H9 (cell line): ENCODE data around the gene LHFPL5. TPM values are rescaled to one million over a fixed set of nuclear protein-coding genes. Genes with fewer than 3 reads are reported as not detected.

Experiments used
- DNase-seq: peaks from one replicate; pipeline ENCODE4 v3.0.0-alpha.2; 2017
- H2AFZ ChIP-seq: one replicate; pipeline ENCODE4 v1.6.1; 2013; ENCODE audit warnings: mild to moderate bottlenecking, low read length, control low read depth, moderate library complexity
- H2AK5ac ChIP-seq: 2 replicates; pipeline ENCODE4 v1.6.1; 2013; ENCODE audit warnings: low read length, control low read depth, mixed read lengths; ENCODE audit not compliant: insufficient read length
- H2BK120ac ChIP-seq: one replicate; pipeline ENCODE4 v1.6.1; 2013; ENCODE audit warnings: low read depth, mild to moderate bottlenecking, low read length, control low read depth, inconsistent platforms; ENCODE audit not compliant: poor library complexity, severe bottlenecking
- H2BK12ac ChIP-seq: 2 replicates; pipeline ENCODE4 v1.6.1; 2013; ENCODE audit warnings: low read length, control low read depth, mixed read lengths, low read depth; ENCODE audit not compliant: insufficient read length
- H2BK15ac ChIP-seq: 2 replicates; pipeline ENCODE4 v1.6.1; 2013; ENCODE audit warnings: low read depth, low read length, control low read depth
- H2BK20ac ChIP-seq: one replicate; pipeline ENCODE4 v1.6.1; 2013; ENCODE audit warnings: low read depth, mild to moderate bottlenecking, low read length, control low read depth, inconsistent platforms; ENCODE audit not compliant: poor library complexity, severe bottlenecking
- H2BK5ac ChIP-seq: 2 replicates; pipeline ENCODE4 v1.6.1; 2013; ENCODE audit warnings: low read length, control low read depth, mixed read lengths; ENCODE audit not compliant: insufficient read length
- H3K14ac ChIP-seq: 2 replicates; pipeline ENCODE4 v1.6.1; 2013; ENCODE audit warnings: low read length, control low read depth; ENCODE audit not compliant: insufficient read depth
- H3K18ac ChIP-seq: 2 replicates; pipeline ENCODE4 v1.6.1; 2013; ENCODE audit warnings: low read depth, mild to moderate bottlenecking, mixed read lengths, low read length, control low read depth; ENCODE audit not compliant: insufficient read length
- H3K23ac ChIP-seq: 2 replicates; pipeline ENCODE4 v1.6.1; 2013; ENCODE audit warnings: low read length, control low read depth, mixed read lengths, low read depth; ENCODE audit not compliant: insufficient read length
- H3K23me2 ChIP-seq: 2 replicates; pipeline ENCODE4 v1.6.1; 2013; ENCODE audit warnings: low read depth, mild to moderate bottlenecking, mixed read lengths, low read length, control low read depth; ENCODE audit not compliant: insufficient read length, poor library complexity, severe bottlenecking
- H3K27ac ChIP-seq: 2 replicates; pipeline ENCODE4 v1.5.1; 2013; ENCODE audit warnings: low read length, control low read depth, mixed read lengths, low read depth; ENCODE audit not compliant: insufficient read length
- H3K27me3 ChIP-seq: 2 replicates; pipeline ENCODE4 v1.6.1; 2013; ENCODE audit warnings: low read length, control low read depth, inconsistent platforms; ENCODE audit not compliant: insufficient read depth
- H3K4ac ChIP-seq: 2 replicates; pipeline ENCODE4 v1.6.1; 2013; ENCODE audit warnings: low read depth, mild to moderate bottlenecking, control low read depth, inconsistent platforms, low read length, moderate library complexity
- H3K4me1 ChIP-seq: 2 replicates; pipeline ENCODE4 v1.6.1; 2013; ENCODE audit warnings: low read length, control low read depth, inconsistent platforms; ENCODE audit not compliant: insufficient read depth
- H3K4me2 ChIP-seq: 2 replicates; pipeline ENCODE4 v1.6.1; 2013; ENCODE audit warnings: low read length, control low read depth, mixed read lengths; ENCODE audit not compliant: insufficient read length, insufficient read depth
- H3K56ac ChIP-seq: 2 replicates; pipeline ENCODE4 v1.6.1; 2013; ENCODE audit warnings: low read depth, mild to moderate bottlenecking, mixed read lengths, low read length, control low read depth; ENCODE audit not compliant: insufficient read length
- H3K79me1 ChIP-seq: 2 replicates; pipeline ENCODE4 v1.6.1; 2013; ENCODE audit warnings: low read depth, mild to moderate bottlenecking, moderate library complexity, low read length, control low read depth, inconsistent platforms; ENCODE audit not compliant: insufficient read depth, poor library complexity, severe bottlenecking
- H3K79me2 ChIP-seq: 2 replicates; pipeline ENCODE4 v1.6.1; 2013; ENCODE audit warnings: low read length, control low read depth, inconsistent platforms; ENCODE audit not compliant: insufficient read depth
- H3K9ac ChIP-seq: 2 replicates; pipeline ENCODE4 v1.6.1; 2013; ENCODE audit warnings: low read length, control low read depth, mixed read lengths; ENCODE audit not compliant: insufficient read length; ENCODE audit errors: extremely low read depth
- H3K9me3 ChIP-seq: one replicate; pipeline ENCODE4 v1.6.1; 2013; ENCODE audit warnings: low read depth, low read length, inconsistent platforms; ENCODE audit not compliant: control insufficient read depth
- H3T11ph ChIP-seq: one replicate; pipeline ENCODE4 v1.6.1; 2013; ENCODE audit warnings: mild to moderate bottlenecking, low read length, control low read depth, inconsistent platforms
- H4K20me1 ChIP-seq: one replicate; pipeline ENCODE4 v1.6.1; 2013; ENCODE audit not compliant: control insufficient read depth, insufficient read length, insufficient read depth
- H4K5ac ChIP-seq: 2 replicates; pipeline ENCODE4 v1.6.1; 2013; ENCODE audit warnings: low read depth, mild to moderate bottlenecking, mixed read lengths, low read length, control low read depth; ENCODE audit not compliant: insufficient read length
- H4K8ac ChIP-seq: replicated peaks from 2 replicates; pipeline ENCODE4 v1.6.1; 2013; ENCODE audit warnings: low read length, control low read depth, mixed read lengths, low read depth; ENCODE audit not compliant: insufficient read length
- H4K91ac ChIP-seq: 2 replicates; pipeline ENCODE4 v1.6.1; 2013; ENCODE audit warnings: low read depth, mild to moderate bottlenecking, moderate library complexity, mixed read lengths, low read length, control low read depth; ENCODE audit not compliant: insufficient read length
- H3K27ac Mint-ChIP-seq, 3 experiments: 2 replicates in 2 of 3; 3 replicates in 1 of 3; pipeline ENCODE4 v1.8.0; 2020 to 2021; ENCODE audit warnings: mixed read lengths in 3 of 3, mild to moderate bottlenecking in 1 of 3, moderate library complexity in 1 of 3
- H3K27me3 Mint-ChIP-seq: 2 replicates; pipeline ENCODE4 v1.8.0; 2021; ENCODE audit warnings: low read depth, mild to moderate bottlenecking, moderate library complexity, mixed read lengths
- H3K36me3 Mint-ChIP-seq, 3 experiments: 2 replicates in 2 of 3; 3 replicates in 1 of 3; pipeline ENCODE4 v1.8.0; 2020 to 2021; ENCODE audit warnings: low read depth in 3 of 3, mixed read lengths in 3 of 3; ENCODE audit not compliant: insufficient read depth in 1 of 3
- H3K4me1 Mint-ChIP-seq, 2 experiments: 2 replicates each; pipeline ENCODE4 v1.8.0; 2020; ENCODE audit warnings: mixed read lengths in 2 of 2
- H3K4me3 Mint-ChIP-seq, 2 experiments: 2 replicates in 1 of 2; 3 replicates in 1 of 2; pipeline ENCODE4 v1.8.0; 2020 to 2021; ENCODE audit warnings: mild to moderate bottlenecking in 2 of 2, mixed read lengths in 2 of 2, moderate library complexity in 1 of 2
- H3K9me3 Mint-ChIP-seq, 2 experiments: 2 replicates in 1 of 2; 3 replicates in 1 of 2; pipeline ENCODE4 v1.8.0; 2020; ENCODE audit warnings: mild to moderate bottlenecking in 2 of 2, mixed read lengths in 2 of 2, moderate library complexity in 1 of 2
- WGBS: extraction: QIAGEN DNeasy Blood & Tissue Kit; methylation state at CpG from one replicate; pipeline ENCODE4 v1.1.7; 2013; ENCODE audit warnings: missing lambda C conversion rate, low lambda C conversion rate, mixed read lengths; ENCODE audit not compliant: insufficient read length; ENCODE audit errors: extremely low coverage; 5-methylcytosine and 5-hydroxymethylcytosine counted together
- total RNA-seq: library from RNA; stranded (reverse); gene quantifications from 2 replicates; pipeline ENCODE4 v1.2.1, GENCODE V29; 2021
- TF ChIP-seq, protein P1 (sequence below): fragments of 200-600 bp; sonication (generic); conservative IDR thresholded peaks from 3 replicates; pipeline ENCODE4 v1.8.0; 2021; ENCODE audit warnings: antibody characterized with exemption, mild to moderate bottlenecking

The LHFPL5 gene
- total RNA-seq, 1 experiment from 2014 or later = not detected

DNA sequence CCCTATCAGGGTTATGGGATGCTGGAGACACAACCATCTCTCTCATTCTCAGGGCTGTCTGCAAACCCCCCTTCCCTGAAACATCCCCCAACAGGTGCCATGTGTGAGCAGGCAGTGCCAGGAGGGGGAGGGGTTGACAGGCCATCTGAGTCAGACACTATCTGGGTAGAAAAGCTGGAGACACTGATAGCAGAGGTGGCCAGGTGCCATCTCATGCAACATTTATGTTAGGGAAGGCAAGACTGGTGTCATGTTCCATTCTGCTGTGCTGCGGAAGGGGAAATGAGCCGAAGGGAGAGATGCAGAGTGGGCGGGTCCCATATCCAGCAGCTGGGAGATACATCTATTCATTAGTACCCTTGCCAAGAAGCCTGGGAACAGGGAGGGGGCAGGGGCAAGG, 3.5 kb downstream of the LHFPL5 start:
- Histone ChIP-seq H3K9me3 (no peaks in the 10 kb centered on the region), H3K56ac (no peak overlapping the region), H3K27me3 (no peaks in the 10 kb centered on the region), H3K14ac (no peak overlapping the region), H4K91ac (no peak overlapping the region), H2BK20ac (no peak overlapping the region), H3K18ac (no peak overlapping the region), H2AK5ac (no peak overlapping the region), H3K23ac (no peak overlapping the region), H2BK120ac (no peak overlapping the region), H2AFZ (no peak overlapping the region), H3T11ph (no peak overlapping the region), H4K5ac (no peak overlapping the region), H4K8ac (no peak overlapping the region), H3K9ac (no peak overlapping the region), H3K79me2 (no peaks in the 10 kb centered on the region), H2BK15ac (no peak overlapping the region), H3K79me1 (no peaks in the 10 kb centered on the region), H3K4ac (no peak overlapping the region), H4K20me1 (no peaks in the 10 kb centered on the region), H2BK12ac (no peak overlapping the region), H2BK5ac (no peak overlapping the region), H3K27ac (no peak overlapping the region), H3K4me2 (no peak overlapping the region), H3K4me1 (no peaks in the 10 kb centered on the region; the same call in 1 of the 2 replicates), H3K23me2 (no peaks in the 10 kb centered on the region)
- DNase-seq = no peak
- Mint-ChIP-seq H3K4me1 (peaks cover 14 to 25% of the 10 kb centered on the region in 2 experiments), H3K4me3 (no peak overlapping the region), H3K9me3 (no peaks in the 10 kb centered on the region), H3K27ac (no peak overlapping the region), H3K27me3 (peaks cover 11% of the 10 kb centered on the region), H3K36me3 (no peaks in the 10 kb centered on the region; a peak in 1 of 7 replicates)
- TF ChIP-seq, protein P1, sequence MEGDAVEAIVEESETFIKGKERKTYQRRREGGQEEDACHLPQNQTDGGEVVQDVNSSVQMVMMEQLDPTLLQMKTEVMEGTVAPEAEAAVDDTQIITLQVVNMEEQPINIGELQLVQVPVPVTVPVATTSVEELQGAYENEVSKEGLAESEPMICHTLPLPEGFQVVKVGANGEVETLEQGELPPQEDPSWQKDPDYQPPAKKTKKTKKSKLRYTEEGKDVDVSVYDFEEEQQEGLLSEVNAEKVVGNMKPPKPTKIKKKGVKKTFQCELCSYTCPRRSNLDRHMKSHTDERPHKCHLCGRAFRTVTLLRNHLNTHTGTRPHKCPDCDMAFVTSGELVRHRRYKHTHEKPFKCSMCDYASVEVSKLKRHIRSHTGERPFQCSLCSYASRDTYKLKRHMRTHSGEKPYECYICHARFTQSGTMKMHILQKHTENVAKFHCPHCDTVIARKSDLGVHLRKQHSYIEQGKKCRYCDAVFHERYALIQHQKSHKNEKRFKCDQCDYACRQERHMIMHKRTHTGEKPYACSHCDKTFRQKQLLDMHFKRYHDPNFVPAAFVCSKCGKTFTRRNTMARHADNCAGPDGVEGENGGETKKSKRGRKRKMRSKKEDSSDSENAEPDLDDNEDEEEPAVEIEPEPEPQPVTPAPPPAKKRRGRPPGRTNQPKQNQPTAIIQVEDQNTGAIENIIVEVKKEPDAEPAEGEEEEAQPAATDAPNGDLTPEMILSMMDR = no peak
- WGBS = no CpG with 5 or more reads among the region's 3 CpGs
